GM19023 (cell line): Measurements from ENCODE around the gene MINK1.
"Not testable (repeated sequence)": the region's sequence is repeated elsewhere in the genome, so short reads cannot be mapped to it uniquely, and the experiment has no call there.

ENCODE experiments used
- ATAC-seq: cut with Tn5 transposase; IDR thresholded peaks from one replicate; pipeline ENCODE4 v1.9.1; 2021; ENCODE audit warnings: mild to moderate bottlenecking, moderate library complexity; ENCODE audit not compliant: unreplicated experiment

Gene MINK1

DNA sequence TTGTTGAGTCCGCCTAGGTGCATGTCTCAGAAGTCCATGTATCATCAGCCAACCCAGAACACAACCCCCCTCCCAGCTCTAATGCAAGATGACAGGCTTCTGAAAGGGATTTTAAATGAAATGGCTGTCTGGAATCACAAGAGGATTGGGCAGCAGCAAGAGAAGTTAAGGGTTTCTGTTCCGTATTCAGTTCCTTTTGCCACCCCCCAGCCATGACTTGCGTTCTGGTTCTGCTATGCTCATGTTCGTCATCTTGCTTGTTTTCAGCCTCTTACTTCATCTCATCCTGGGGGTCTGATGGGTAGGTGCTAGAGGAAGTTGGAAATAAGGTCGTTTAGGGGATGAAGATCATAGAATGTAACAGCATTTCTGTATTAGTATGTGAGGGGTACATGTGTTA is 12.0 kb downstream of the MINK1 start:
- ATAC-seq = no peak

DNA sequence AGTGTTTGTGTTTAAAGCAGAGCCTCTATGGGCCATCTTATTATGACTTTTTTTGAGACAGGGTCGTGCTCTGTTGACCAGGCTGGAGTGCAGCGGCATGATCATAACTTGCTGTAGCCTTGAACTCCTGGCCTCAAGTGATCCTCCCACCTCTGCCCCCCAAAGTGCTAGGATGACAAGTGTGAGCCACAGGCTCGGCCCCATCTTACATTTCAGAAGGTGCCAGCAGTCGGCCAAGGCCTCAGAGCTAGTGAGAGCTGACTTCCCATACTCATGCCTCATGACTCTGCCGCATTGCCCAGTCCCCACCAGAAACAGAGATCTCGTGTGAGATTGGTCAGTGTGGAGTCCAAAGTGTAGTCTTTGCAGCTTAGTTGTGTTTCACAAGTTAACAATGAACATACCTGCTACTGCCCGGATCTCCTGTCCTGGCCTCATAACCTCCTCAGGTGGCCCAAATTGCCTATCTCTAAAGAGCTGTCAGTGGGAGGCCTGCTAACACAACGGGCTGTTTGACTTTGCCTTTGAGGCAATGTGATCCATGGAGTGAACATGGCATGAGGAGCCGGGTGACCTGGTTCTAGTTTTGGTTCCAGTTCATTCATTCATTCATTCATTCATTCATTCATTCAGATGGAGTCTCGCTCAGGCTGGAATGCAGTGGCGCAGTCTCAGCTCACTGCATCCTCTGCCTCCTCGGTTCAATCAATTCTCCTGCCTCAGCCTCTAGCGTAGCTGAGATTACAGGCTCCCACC is 13.7 kb downstream of the MINK1 start:
- no peak for ATAC-seq

DNA sequence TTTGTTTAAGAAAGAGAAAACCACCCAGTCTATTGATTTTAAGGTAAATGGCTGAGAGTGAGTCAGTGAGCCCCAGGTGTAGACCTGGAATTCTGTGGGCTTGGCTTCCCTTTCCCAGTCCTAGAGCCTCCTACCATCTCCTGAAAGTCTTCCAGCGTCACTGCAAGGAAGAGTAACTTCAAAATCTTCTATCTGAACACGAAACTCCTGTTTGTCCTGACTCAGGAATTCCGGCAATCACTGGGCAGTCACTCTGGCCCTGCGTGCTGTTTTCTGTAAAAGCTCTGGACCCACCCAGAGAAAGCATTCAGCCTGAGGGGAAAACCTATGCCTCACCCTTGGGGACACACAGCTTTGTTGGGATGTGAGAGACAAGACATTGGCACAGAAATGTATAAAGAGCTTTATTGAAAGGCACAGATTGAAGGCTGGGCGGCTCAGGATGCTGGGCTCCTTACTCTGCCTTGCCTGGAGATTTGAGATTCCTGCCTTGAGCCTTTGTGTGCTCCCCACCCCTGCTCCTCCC is 15.9 kb downstream of the MINK1 start:
- no peak for ATAC-seq

DNA sequence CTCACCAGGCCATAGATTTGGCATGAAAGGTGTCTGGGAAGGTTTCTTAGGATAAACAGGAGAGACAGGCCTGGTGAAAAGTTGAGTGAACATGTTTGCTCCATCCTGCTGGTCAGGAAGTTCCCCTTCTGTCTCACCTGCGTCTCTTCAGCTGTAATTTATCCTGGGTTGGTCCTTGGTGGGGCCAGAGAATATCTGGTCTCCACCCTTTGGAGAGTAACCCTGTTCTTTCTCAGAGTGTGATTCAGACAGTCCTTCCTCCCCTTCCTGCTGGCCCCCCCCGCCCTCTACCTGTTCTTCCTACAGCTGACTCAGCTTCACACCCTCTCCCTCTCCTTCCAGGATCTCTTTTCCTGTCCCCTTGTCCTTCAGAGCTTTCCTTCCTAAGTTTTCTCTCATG is 17.1 kb downstream of the MINK1 start:
- no peak for ATAC-seq

DNA sequence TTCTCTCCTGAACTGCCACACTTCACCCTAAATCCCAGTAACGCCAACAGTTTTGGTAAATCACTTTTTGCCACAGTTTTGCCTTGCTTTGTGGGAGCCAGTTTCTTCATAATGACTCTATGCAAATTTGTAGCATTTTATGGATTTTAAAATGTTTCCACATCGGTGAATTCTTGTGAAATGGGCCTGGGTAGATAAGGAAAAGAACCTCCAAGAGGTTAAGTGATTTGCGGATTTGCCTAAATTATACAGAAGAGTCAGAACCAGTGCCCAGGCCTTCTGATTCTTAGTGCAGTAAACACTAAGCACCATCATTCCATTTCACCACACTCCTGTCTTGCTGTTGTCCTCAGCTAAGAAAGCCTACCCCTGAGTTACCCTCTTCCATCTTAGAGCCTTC is 17.9 kb downstream of the MINK1 start:
- ATAC-seq = no peak

DNA sequence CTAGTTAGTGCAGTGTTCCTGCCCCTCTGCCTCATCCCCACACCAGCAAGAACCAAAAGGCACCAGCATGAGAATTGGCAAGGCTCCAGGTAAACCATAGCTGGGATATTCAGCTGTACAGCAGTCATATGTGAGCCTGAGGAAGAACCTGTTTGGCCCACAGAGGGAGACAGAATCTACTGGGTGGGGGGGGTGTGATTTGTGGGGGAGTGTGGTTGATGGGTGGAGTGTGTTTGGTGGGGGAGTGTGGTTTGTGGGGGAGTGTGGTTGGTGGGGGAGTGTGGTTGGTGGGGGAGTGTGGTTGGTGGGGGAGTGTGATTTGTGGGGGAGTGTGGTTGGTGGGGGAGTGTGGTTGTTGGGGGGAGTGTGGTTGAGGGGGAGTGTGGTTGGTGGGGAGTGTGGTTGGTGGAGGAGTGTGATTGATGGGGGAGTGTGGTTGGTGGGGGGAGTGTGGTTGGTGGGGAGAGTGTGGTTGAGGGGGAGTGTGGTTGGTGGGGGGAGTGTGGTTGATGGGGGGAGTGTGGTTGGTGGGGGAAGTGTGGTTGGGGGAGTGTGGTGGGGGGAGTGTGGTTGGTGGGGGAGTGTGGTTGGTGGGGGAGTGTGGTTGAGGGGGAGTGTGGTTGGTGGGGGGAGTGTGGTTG is 19.5 kb downstream of the MINK1 start:
- no peak for ATAC-seq

DNA sequence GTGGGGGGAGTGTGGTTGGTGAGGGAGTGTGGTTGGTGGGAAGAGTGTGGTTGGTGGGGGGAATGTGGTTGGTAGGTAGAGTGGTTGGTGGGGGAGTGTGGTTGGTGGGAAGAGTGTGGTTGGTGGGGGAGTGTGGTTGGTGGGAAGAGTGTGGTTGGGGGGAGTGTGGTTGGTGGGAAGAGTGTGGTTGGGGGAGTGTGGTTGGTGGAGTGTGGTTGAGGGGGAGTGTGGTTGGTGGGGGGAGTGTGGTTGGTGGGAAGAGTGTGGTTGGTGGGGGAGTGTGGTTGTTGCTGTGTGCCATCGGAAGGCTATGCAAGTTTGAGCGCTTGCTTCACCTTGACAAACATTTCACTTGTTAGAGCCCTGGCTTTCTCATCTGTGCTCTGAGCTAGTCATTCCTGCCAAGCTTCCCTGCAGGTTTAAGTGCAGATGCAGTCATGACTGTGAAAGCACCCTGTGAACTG is 20.1 kb downstream of the MINK1 start:
- no peak for ATAC-seq

DNA sequence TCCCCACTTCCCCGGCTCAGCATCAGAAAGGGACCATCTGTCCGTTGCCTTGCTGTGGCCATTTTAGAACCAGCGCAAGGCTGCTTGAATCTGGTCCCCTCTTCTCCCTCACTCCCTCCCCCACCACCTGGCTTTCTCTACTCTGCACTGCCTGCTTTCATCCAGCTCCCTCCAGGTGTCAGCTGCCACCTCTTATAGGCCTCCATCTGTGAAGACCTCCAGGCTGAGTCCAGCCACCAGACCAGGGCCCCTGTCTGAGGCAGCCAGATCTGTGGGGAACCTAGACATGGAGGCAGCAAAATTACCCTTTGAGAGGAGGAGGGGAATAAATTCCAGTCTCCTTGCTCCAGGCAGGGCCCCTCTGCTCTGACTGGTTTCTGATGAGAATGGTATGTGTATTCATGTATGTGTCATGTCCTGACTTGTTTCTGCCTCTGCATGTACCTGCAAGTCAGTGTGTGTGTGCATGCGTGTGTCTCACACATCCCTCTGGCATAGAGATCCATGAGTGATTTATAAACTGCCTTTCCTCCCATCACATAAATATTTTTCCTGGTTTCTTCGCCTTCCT is 21.1 kb downstream of the MINK1 start:
- ATAC-seq = no peak

DNA sequence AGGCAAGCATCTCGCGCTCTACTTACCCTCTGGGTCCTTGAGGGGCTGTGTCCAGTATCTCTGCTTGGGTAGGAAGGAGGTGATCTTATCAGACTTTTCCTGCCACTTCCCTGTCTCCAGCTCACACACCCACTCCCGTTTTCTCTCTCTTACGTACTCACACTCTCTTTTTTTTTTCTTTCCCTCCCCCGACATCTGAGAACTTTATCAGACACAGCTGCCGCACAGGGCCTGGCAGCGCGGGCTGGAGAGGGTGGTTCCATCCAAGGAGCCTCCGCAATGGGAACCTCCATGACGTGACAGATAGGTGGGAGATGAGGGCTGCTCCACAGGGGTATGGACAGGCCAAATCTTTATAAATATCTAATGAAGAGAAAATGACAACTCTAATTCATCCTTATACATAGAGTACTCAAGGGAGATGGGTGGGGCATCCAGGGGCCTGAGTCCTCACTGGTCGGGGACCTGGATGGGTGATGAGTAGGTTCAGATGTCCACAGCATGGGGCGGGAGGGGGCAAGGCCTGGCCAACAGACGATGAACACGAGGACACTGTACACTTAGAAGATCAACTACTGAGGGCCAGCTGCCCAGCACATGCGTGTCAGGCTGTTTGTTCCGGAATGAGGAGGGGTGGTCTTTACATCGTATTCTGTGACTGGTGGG is 23.3 kb downstream of the MINK1 start:
- ATAC-seq = no peak

DNA sequence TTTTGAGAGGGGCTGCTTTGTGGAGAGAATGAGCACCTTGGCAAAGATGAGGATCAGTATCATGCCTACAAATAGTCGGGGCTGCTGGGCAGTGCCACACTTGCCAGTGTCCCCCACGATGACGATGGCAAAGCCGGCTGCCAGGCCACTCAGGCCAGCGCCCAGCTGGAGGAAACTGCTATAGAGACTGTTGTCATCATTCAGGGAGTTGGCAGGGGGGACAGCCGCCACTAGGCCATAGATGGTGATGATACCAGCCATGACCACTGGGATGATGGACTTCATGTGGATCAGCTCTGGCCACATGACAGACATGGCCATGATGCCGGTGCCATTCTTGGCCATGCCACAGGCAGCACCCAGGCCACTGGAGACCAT is 23.8 kb downstream of the MINK1 start:
- ATAC-seq = no peak

DNA sequence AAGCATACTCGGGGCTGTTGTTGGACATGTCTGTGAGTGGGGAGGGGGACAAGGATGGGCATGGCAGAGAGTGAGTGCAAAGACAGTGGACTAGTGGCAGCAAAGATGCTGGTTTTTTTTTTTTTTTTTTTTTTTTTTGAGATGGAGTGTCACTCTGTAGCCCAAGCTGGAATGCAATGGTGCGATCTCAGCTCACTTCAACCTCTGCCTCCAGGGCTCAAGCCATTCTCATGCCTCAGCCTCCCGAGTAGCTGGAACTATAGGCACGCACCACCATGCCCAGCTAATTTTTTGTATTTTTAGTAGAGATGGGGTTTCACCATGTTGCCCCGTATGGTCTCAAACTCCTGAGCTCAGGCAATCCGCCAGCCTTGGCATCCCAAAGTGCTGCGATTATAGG is 24.2 kb downstream of the MINK1 start:
- not testable (repeated sequence) for ATAC-seq

DNA sequence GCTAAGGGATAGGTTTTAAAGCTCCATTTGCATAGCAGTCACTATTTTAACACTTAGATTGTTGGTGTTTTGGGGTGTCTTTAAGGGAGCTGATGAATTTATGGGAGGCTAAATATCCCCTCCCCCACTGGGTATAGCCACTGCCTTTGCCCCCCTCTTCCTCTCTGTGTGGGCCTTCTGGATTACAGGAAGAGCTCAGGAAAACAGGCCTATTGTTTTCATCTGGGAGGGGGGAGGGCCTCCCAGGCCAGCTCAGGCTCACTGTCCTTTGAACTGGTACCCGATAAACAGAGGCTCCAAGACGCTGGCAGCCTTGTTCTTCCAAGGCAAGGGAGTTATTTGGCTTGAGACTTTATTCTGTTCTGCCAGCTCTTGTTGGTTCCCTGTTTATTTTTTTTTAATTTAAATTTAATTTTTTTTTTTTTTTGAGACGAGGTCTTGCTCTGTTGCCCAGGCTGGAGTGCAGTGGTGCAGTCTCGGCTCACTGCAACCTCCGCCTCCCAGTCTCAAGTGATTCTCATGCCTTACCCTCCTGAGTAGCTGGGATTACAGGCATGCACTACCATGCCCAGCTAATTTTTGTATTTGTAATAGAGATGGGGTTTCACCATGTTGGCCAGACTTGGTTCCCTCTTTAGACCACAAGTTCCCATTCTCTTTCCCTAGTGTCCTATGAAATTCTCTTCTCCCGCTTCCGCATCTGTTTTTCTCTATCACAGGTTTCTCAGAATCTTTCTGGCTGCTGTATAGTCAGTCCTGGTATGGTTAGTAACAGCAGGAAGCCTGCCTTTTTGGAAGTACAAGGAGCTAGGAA is 25.1 kb downstream of the MINK1 start:
- ATAC-seq = no peak

DNA sequence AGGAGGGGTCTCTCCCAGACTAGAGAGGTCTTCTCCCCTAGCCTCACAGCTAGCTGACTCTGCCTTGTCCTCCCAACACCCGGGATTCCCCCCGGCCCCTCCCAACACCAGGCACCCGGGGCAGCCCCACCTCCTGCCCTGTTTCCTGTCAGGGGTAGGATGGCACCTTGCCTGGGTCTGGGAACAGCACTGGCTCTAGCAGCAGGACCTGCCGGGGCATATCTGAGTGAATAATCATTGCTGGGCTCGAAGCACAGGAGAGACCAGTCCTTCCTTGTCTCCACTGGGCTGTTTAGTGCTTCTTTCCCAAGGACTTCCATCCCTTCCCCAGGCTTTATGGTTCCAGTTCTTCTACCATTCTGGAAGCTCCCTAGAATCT is 25.7 kb downstream of the MINK1 start:
- no peak for ATAC-seq

DNA sequence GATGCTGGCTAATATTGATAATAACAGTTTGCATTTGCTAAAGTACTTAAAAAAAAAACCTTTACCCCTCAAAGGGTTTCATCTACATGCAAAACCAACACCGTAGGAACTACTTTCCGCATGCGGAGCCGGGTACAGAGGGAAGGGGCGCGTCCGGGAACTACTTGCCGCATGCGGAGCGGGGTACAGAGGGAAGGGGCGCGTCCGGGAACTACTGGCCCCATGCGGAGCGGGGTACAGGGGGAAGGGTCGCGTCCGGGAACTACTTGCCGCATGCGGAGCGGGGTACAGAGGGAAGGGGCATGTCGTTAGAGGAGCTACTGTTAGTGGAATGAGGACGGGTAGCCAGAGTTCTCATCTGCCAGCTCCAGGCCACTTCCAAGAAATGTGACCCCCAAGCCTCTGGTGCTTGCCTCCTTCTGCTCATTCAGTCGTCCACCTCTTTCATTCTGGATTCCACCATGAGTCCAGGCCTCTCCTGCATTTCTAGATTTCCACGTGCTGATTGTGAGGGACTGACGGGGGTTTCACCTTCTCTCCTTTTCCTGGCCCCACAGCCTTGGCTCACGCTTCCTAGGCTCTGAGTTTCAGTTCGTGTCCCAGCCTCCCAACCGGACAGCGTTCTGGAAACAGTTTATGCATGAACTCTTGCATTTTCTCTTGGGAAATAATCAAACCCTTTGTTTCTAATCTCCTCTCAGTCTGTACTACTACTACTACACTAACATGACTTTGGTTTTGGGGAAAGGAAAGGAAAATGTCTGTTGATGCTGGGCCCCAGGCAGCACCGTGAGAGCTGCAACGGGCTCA is 26.9 kb downstream of the MINK1 start:
- ATAC-seq = no peak

DNA sequence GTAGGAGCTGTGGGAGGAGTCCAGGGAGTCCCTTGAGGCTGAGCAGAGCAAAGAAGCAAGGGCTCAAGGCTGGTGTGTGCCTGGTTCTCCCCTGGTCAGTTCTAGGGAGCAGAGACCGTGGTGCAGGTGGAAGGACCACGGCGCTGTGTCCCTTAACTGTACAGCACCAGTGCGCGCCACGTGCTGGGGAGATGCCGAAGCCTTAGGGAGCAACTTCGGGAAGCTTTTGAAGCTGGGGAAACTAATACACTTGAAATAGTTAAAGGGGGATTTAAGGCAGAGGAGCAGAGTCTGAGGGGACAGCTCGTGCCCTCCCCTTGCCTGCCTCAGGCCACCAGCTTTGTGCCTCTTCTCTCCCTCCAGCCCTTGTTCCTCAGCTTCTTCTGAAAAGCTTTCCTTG is 27.5 kb downstream of the MINK1 start:
- ATAC-seq = no peak

DNA sequence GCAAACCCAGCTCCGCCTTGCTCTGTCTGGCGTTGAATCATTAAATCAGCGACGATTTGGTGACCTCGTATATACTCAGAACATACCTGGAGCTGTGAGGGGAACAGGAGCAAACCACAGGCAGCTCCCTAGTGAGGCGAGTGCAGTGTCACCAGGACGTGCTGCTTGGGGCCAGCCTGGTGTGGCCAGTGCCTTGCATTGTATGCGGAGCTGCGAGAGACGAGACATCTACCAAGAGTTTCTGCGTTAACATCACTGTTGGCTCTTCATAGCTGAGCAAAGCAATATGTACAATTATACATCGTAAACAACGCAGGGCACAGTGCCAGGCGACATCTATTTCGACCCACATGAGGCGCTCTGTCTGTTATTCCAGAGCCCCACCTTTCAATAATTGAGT is 27.9 kb downstream of the MINK1 start:
- ATAC-seq = no peak

DNA sequence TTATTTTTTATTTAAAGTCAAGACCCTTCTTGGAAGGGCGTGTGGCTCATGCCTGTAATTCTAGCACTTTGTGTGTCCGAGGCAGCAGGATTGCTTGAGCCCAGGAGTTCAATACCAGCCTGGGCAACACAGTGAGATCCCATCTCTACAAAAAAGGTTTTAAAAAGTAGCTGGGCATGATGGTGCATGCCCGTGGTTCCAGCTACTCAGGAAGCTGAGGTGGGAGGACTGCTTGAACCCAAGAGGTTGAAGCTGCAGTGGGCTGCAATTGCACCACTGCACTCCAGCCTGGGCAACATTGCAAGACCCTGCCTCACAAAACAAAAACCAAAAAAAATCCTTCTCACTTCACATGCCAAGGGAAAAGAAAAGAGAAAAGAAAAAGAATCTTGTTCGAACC is 29.6 kb downstream of the MINK1 start:
- no peak for ATAC-seq

DNA sequence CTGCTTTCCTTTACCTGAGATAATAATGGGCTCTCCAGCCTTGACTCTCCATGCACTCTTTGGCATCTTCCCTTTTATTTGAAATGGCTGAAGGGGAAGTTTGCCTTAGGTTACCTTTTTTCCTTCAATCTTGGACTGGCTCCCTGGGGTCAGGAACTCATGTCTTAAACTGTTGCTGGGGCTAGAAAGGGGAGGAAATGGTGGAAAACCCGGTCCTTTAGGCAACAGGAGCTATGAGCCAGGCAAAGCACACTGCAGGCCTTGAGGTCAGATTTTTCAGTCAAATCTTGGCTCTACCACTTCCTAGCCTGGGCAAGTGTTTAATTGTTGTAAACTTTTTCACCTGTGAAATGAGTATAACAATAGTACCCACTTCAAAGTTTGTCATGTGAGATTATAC is 30.2 kb downstream of the MINK1 start:
- no peak for ATAC-seq

DNA sequence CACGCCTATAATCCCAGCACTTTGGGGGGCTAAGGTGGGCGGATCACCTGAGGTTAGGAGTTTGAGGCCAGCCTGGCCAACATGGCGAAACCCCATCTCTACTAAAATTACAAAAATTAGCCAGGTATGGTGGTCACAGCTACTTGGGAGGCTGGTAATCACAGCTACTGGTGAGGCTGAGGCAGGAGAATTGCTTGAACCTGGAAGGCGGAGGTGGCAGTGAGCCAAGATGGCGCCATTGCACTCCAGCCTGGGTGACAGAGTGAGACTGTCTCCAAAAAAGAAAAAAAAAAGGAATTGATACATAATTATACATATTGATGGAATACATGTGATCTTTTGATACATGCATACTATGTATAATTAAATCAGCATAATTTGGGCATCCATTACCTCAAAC is 34.4 kb downstream of the MINK1 start:
- ATAC-seq = not testable (repeated sequence)
